GM12891 (cell line): Measurements from ENCODE around the gene AVEN.

Experiments
- POLR2A ChIP-seq: IDR thresholded peaks from 2 replicates; pipeline ENCODE4 v1.6.1; 2011; ENCODE audit warnings: low read depth, low read length, control low read depth
- POLR2AphosphoS5 ChIP-seq: IDR thresholded peaks from 2 replicates; pipeline ENCODE4 v1.6.1; 2011; ENCODE audit warnings: low read depth, low read length, control low read depth
- TAF1 ChIP-seq: IDR thresholded peaks from 2 replicates; pipeline ENCODE4 v1.6.1; 2011; ENCODE audit warnings: low read depth, low read length, control low read depth

- no peak for TF ChIP-seq POLR2A
- no peak for TF ChIP-seq POLR2AphosphoS5
- TF ChIP-seq TAF1: no peak
These were observed 106.3 kb downstream of the AVEN start for GRCh38 chr15:33932734-33933133.
